GM18951 (cell line): ENCODE results near the gene VIT.
"Not testable (repeated sequence)": the region's sequence is repeated elsewhere in the genome, so short reads cannot be mapped to it uniquely, and the experiment has no call there.

ENCODE experiments used
- POLR2A ChIP-seq: IDR thresholded peaks from 4 replicates; pipeline ENCODE4 v1.6.1; 2011; ENCODE audit warnings: mild to moderate bottlenecking; ENCODE audit not compliant: insufficient read length, insufficient read depth; ENCODE audit errors: extremely low read depth
- in situ Hi-C: fragments of 300-500 bp; cut with MboI; formaldehyde crosslinking; loops from one replicate; pipeline ENCODE4 v1.12.0; 2022; ENCODE audit warnings: low sequenced_read_pairs, mixed read lengths, inconsistent platforms; ENCODE audit not compliant: unreplicated experiment

Gene VIT

GRCh38 chr2:36801088-36801487, 104.6 kb downstream of the VIT start:
- TF ChIP-seq POLR2A: no peak
- in situ Hi-C loops: no loop called here

GRCh38 chr2:36802952-36803351, 106.4 kb downstream of the VIT start:
- no peak for TF ChIP-seq POLR2A
- in situ Hi-C loops: no loop called here

- TF ChIP-seq POLR2A: no peak
- in situ Hi-C loops: no loop called here
Measured at GRCh38 chr2:36805635-36806224, 109.2 kb downstream of the VIT start.

- in situ Hi-C loops: no loop called here
- TF ChIP-seq POLR2A: no peak
Measured at GRCh38 chr2:36807223-36807886, 110.8 kb downstream of the VIT start.

- no peak for TF ChIP-seq POLR2A
- in situ Hi-C loops: no loop called here
Measured at GRCh38 chr2:36808386-36809068, 112.0 kb downstream of the VIT start.

- no peak for TF ChIP-seq POLR2A
- in situ Hi-C loops: no loop called here
Measured at GRCh38 chr2:36809069-36809445, 112.5 kb downstream of the VIT start.

GRCh38 chr2:36811071-36811470, 114.6 kb downstream of the VIT start:
- TF ChIP-seq POLR2A: no peak
- in situ Hi-C loops: no loop called here

- TF ChIP-seq POLR2A: no peak
- in situ Hi-C loops: no loop called here
Measured at GRCh38 chr2:36812196-36812595, 115.7 kb downstream of the VIT start.

GRCh38 chr2:36818542-36818941, 122.0 kb downstream of the VIT start:
- in situ Hi-C loops: no loop called here
- no peak for TF ChIP-seq POLR2A

GRCh38 chr2:36819095-36819711, 122.7 kb downstream of the VIT start:
- no peak for TF ChIP-seq POLR2A
- in situ Hi-C loops: no loop called here

GRCh38 chr2:36820942-36821605, 124.6 kb downstream of the VIT start:
- TF ChIP-seq POLR2A: no peak
- in situ Hi-C loops: no loop called here

GRCh38 chr2:36823862-36824261, 127.4 kb downstream of the VIT start:
- TF ChIP-seq POLR2A: no peak

GRCh38 chr2:36824273-36824672, 127.8 kb downstream of the VIT start:
- TF ChIP-seq POLR2A: no peak
- in situ Hi-C loops: no loop called here

More at GRCh38 chr2:36823862-36824261, 127.4 kb downstream of the VIT start:
- in situ Hi-C loops: no loop called here

GRCh38 chr2:36824683-36825082, 128.2 kb downstream of the VIT start:
- in situ Hi-C loops: not testable (repeated sequence)
